Activated CD4-positive, alpha-beta memory T cell treated with anti-CD3 and anti-CD28 coated beads for 36 hours (primary cell): Measurements from ENCODE around the gene ATP5IF1. TPM values are rescaled to one million over a fixed set of nuclear protein-coding genes. Genes with fewer than 3 reads are reported as not detected.

Experiments
- CTCF ChIA-PET: fragments of 350-600 bp; sonication (Branson Sonifier 250); formaldehyde crosslinking; loops from one replicate; lab custom pipeline; 2021; ENCODE audit warnings: antibody characterized with exemption, inconsistent platforms; lab: Charles Lee
- POLR2A ChIA-PET: fragments of 350-600 bp; sonication (Branson Sonifier 250); formaldehyde crosslinking; loops from one replicate; lab custom pipeline; 2021; ENCODE audit warnings: antibody characterized with exemption; lab: Charles Lee
- DNase-seq: peaks from one replicate; pipeline ENCODE4 v3.0.0-alpha.2; 2020
- H3K27ac Mint-ChIP-seq: one replicate; pipeline ENCODE4 v1.8.0; 2021; ENCODE audit warnings: mixed read lengths
- H3K27me3 Mint-ChIP-seq: one replicate; pipeline ENCODE4 v1.8.0; 2021; ENCODE audit warnings: mixed read lengths
- H3K36me3 Mint-ChIP-seq: one replicate; pipeline ENCODE4 v1.8.0; 2021; ENCODE audit warnings: mixed read lengths
- H3K4me1 Mint-ChIP-seq: one replicate; pipeline ENCODE4 v1.8.0; 2021; ENCODE audit warnings: low read depth, mixed read lengths
- H3K4me3 Mint-ChIP-seq: one replicate; pipeline ENCODE4 v1.8.0; 2021; ENCODE audit warnings: mild to moderate bottlenecking, mixed read lengths
- H3K9me3 Mint-ChIP-seq: one replicate; pipeline ENCODE4 v1.8.0; 2021; ENCODE audit warnings: mixed read lengths
- intact Hi-C: fragments of 100-400 bp; cut with micrococcal nuclease; formaldehyde crosslinking; loops from one replicate; pipeline ENCODE4 v1.15.1; 2023
- total RNA-seq, 2 experiments: library from RNA; stranded (reverse); gene quantifications; one replicate each; pipeline ENCODE4 v1.2.3, GENCODE V29; 2021

ATP5IF1 gene
- total RNA-seq, 2 experiments from 2014 or later, result 174 to 181 TPM

- no peak for DNase-seq
- no peaks in the 10 kb centered on the region for H3K9me3 Mint-ChIP-seq
- no peak overlapping the region for H3K4me3 Mint-ChIP-seq
- intact Hi-C loops, result no loop called here
- no peak overlapping the region for H3K27ac Mint-ChIP-seq
- H3K27me3 Mint-ChIP-seq, result no peaks in the 10 kb centered on the region
- ChIA-PET CTCF (interaction anchor here (4.6 kb wide), 1 partner anchor 18 kb away, joined by 20 read pairs; no protein-coding TSS in a partner anchor), POLR2A (no interaction called here)
- peaks cover 6% of the 10 kb centered on the region for H3K4me1 Mint-ChIP-seq
- H3K36me3 Mint-ChIP-seq, result peaks cover 2% of the 10 kb centered on the region
These were observed 31.7 kb downstream of the ATP5IF1 start for GRCh38 chr1:28267633-28268032.

GRCh38 chr1:28269529-28269928 is 33.6 kb downstream of the ATP5IF1 start:
- Mint-ChIP-seq H3K4me3 (no peak overlapping the region), H3K4me1 (peaks cover 2% of the 10 kb centered on the region), H3K9me3 (no peaks in the 10 kb centered on the region), H3K27me3 (no peaks in the 10 kb centered on the region), H3K27ac (no peak overlapping the region), H3K36me3 (peaks cover 8% of the 10 kb centered on the region)
- CTCF ChIA-PET, result interaction anchor here (0.8 kb wide), 1 partner anchor 94 kb away, joined by 3 read pairs; no protein-coding TSS in a partner anchor
- intact Hi-C loops, result no loop called here
- DNase-seq, result no peak
- POLR2A ChIA-PET, result interaction anchor here (0.7 to 1.5 kb wide), 2 partner anchors 10 kb away, joined by 3 to 6 read pairs; partner anchors contain the start of gene SESN2

DNA sequence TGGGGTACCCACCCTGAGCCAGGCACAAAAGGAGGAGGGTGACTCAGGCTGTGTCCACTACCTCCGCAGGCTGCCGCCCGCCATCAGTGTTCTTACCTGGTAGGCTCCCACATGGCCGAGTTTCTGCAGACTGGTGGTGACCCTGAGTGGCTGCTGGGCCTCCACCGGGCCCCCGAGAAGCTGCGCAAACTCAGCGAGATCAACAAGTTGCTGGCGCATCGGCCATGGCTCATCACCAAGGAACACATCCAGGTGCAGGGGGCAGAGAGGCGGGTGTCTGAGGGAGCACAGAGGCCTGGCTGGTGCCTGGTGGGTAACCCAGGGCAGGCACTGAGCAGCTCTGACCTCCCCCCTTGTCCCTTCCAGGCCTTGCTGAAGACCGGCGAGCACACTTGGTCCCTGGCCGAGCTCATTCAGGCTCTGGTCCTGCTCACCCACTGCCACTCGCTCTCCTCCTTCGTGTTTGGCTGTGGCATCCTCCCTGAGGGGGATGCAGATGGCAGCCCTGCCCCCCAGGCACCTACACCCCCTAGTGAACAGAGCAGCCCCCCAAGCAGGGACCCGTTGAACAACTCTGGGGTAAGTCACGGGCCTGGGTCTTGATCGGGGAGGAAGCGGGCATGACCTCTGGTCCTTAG is 36.4 kb downstream of the ATP5IF1 start:
- Mint-ChIP-seq H3K4me1 (no peaks in the 10 kb centered on the region), H3K36me3 (peaks cover 15% of the 10 kb centered on the region), H3K27ac (no peak overlapping the region), H3K27me3 (no peaks in the 10 kb centered on the region), H3K4me3 (no peak overlapping the region), H3K9me3 (no peaks in the 10 kb centered on the region)
- intact Hi-C loops, result no loop called here
- DNase-seq, result no peak
- POLR2A ChIA-PET, result interaction anchor here (0.9 kb wide), 1 partner anchor 12 kb away, joined by 4 read pairs; no protein-coding TSS in a partner anchor
- CTCF ChIA-PET, result interaction anchor here (1.3 kb wide), 1 partner anchor 8 kb away, joined by 3 read pairs; no protein-coding TSS in a partner anchor

DNA sequence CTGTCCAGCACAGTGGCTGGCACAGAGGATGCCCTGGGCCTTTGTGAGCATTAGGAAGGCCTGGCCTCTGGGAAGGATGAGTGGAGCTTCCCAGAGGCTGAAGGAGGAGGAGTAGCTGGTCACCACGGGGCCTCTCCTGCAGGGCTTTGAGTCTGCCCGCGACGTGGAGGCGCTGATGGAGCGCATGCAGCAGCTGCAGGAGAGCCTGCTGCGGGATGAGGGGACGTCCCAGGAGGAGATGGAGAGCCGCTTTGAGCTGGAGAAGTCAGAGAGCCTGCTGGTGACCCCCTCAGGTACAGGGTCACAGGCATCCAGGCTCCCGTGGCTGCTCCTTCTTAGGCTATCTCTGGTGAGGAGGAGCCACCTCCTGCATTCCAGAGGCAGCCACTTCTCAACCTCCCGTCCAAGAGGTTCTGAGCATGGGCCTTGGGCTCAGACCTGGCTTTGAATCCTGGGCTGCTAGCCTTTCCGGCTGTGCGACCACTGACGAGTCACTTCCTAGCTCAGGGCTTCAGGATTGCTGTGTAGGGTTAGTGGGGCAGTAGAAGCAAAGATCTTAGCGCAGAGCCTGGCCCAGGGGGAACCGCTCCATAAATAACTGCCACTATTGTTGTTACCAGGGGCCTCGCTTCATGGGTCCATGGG is 37.4 kb downstream of the ATP5IF1 start:
- no peaks in the 10 kb centered on the region for H3K4me1 Mint-ChIP-seq
- no peaks in the 10 kb centered on the region for H3K27me3 Mint-ChIP-seq
- POLR2A ChIA-PET, result interaction anchor here (0.9 kb wide), 1 partner anchor 13 kb away, joined by 4 read pairs; no protein-coding TSS in a partner anchor

DNA sequence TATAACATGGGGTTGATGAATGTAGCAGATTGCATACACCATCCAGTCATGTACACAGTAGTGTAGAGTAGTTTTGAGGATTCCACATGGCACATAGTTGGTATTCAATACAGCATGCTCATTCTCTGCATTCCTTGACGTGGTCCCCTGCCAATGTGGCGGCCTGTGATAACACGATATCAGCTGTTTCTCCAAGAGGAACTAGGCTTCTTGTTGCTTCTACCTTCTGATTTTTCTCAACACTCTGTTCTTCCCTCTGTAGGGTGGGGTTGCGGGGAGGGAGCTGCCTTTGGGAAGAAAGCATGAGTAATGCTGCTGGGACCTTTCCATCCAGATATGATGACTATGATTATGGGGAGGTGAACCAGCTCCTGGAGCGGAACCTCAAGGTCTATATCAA is 42.8 kb downstream of the ATP5IF1 start:
- intact Hi-C loops, result no loop called here
- Mint-ChIP-seq H3K27me3 (no peaks in the 10 kb centered on the region), H3K36me3 (peaks cover 42% of the 10 kb centered on the region), H3K27ac (no peak overlapping the region), H3K4me1 (no peaks in the 10 kb centered on the region), H3K9me3 (no peaks in the 10 kb centered on the region), H3K4me3 (no peak overlapping the region)
- DNase-seq, result no peak
- ChIA-PET POLR2A (interaction anchor here (1.7 kb wide), 1 partner anchor 30 kb away, joined by 6 read pairs; no protein-coding TSS in a partner anchor), CTCF (no interaction called here)

More for the DNA sequence above, 37.4 kb downstream of the ATP5IF1 start:
- peaks cover 23% of the 10 kb centered on the region for H3K36me3 Mint-ChIP-seq
- intact Hi-C loops, result no loop called here
- H3K9me3 Mint-ChIP-seq, result no peaks in the 10 kb centered on the region
- H3K27ac Mint-ChIP-seq, result no peak overlapping the region
- no peak for DNase-seq
- CTCF ChIA-PET, result interaction anchor here (1.2 to 1.3 kb wide), 2 partner anchors 9 to 25 kb away, joined by 3 to 4 read pairs; no protein-coding TSS in a partner anchor
- H3K4me3 Mint-ChIP-seq, result no peak overlapping the region

DNA sequence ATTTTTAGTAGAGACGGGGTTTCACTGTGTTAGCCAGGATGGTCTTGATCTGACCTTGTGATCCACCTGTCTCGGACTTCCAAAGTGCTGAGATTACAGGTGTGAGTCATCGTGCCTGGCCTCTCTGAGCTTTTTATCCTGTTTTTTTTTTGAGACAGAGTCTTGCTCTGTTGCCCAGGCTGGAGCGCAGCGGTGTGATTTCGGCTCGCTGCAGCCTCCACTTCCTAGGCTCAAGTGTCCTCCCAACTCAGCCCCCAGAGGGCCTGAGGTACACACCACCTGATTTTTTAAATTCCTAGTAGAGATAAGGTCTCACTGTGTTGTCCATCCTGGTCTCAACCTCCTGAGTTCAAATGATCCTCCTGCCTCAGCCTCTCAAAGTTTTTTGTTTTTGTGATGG is 43.8 kb downstream of the ATP5IF1 start:
- H3K9me3 Mint-ChIP-seq, result no peaks in the 10 kb centered on the region
- ChIA-PET CTCF (no interaction called here), POLR2A (interaction anchor here (0.5 kb wide), 1 partner anchor 10 kb away, joined by 3 read pairs; no protein-coding TSS in a partner anchor)
- H3K27me3 Mint-ChIP-seq, result no peaks in the 10 kb centered on the region
- no peak overlapping the region for H3K27ac Mint-ChIP-seq
- intact Hi-C loops, result no loop called here
- no peak for DNase-seq
- H3K4me1 Mint-ChIP-seq, result no peaks in the 10 kb centered on the region
- no peak overlapping the region for H3K4me3 Mint-ChIP-seq
- H3K36me3 Mint-ChIP-seq, result peaks cover 42% of the 10 kb centered on the region

- no peak overlapping the region for H3K27ac Mint-ChIP-seq
- ChIA-PET POLR2A (no interaction called here), CTCF (no interaction called here)
- peaks cover 38% of the 10 kb centered on the region for H3K36me3 Mint-ChIP-seq
- H3K4me1 Mint-ChIP-seq, result no peaks in the 10 kb centered on the region
- DNase-seq, result no peak
- H3K27me3 Mint-ChIP-seq, result no peaks in the 10 kb centered on the region
- H3K9me3 Mint-ChIP-seq, result no peaks in the 10 kb centered on the region
- no peak overlapping the region for H3K4me3 Mint-ChIP-seq
- intact Hi-C loops, result no loop called here
These were observed 44.6 kb downstream of the ATP5IF1 start for GRCh38 chr1:28280501-28280900.

DNA sequence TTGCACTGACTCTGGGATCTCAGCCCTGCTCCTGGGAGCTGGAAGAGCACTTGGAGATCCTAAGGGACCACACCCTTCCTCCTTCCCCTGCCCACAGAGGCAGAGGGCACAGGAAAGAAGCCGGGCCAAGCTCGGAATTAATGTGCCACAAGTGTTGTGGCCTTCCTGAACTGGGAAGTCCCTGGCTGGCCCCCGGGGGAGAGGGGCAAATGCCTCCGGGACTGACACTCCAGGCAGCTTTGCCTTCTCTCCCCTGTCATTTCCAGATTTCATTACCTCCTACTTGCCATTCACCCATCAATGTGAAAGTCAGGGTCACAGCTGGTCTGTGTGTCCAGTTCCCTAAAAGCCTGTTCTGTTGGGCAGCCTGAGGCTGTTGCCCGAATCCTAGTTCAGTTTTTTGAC is 45.1 kb downstream of the ATP5IF1 start:
- no peaks in the 10 kb centered on the region for H3K4me1 Mint-ChIP-seq
- H3K27ac Mint-ChIP-seq, result no peak overlapping the region
- H3K27me3 Mint-ChIP-seq, result no peaks in the 10 kb centered on the region
- peaks cover 38% of the 10 kb centered on the region for H3K36me3 Mint-ChIP-seq
- H3K9me3 Mint-ChIP-seq, result no peaks in the 10 kb centered on the region
- no peak for DNase-seq
- no peak overlapping the region for H3K4me3 Mint-ChIP-seq
- CTCF ChIA-PET, result interaction anchor here (0.6 kb wide), 1 partner anchor 749 kb away, joined by 3 read pairs; no protein-coding TSS in a partner anchor
- intact Hi-C loops, result no loop called here
- POLR2A ChIA-PET, result no interaction called here

DNA sequence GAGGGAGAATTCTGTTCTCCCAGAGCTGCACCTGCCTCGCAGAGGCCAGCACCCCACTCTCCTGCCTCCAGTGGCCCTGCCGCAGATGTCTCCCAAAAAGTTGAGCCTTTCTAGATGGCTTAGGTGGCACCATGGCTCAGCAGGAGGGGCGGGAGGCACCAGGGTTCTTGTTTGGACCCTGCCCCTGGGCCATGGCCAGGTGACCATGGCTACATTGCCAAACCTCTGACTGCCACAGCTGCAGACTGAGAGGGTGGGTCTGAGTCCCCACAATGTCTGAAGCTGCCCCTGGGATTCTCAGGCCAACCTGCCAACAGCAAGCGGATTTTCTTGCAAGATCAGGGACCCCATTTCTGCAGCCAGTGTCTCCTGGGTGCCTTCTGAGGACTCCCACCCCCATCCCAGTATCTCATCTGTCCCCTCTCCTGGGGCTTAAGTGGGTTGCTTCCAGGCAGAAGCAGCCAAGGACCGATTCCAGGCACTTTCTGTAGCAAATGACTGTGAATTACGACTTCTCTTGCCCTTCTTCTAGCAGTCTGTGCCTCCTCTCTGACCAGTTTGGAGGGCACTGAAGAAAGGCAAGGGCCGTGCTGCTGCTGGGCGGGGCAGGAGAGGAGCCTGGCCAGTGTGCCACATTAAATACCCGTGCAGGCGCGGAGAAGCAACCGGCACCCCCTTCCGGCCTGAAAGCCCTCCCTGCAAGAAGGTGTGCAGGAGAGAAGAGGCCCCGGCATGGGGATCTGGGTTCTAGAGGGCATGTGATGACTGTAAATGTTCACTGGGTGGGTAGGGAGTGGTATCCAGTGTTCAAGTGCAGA is 45.9 kb downstream of the ATP5IF1 start:
- intact Hi-C loops, result no loop called here

GRCh38 chr1:28282426-28283407 is 46.8 kb downstream of the ATP5IF1 start:
- H3K36me3 Mint-ChIP-seq, result peaks cover 32% of the 10 kb centered on the region
- no peak overlapping the region for H3K27ac Mint-ChIP-seq
- CTCF ChIA-PET, result no interaction called here
- intact Hi-C loops, result no loop called here
- H3K9me3 Mint-ChIP-seq, result no peaks in the 10 kb centered on the region
- H3K4me1 Mint-ChIP-seq, result no peaks in the 10 kb centered on the region
- POLR2A ChIA-PET, result no interaction called here
- no peaks in the 10 kb centered on the region for H3K27me3 Mint-ChIP-seq
- DNase-seq, result no peak
- no peak overlapping the region for H3K4me3 Mint-ChIP-seq

More for the DNA sequence above, 45.9 kb downstream of the ATP5IF1 start:
- POLR2A ChIA-PET, result no interaction called here
- Mint-ChIP-seq H3K27me3 (no peaks in the 10 kb centered on the region), H3K27ac (no peak overlapping the region), H3K36me3 (peaks cover 38% of the 10 kb centered on the region), H3K4me1 (no peaks in the 10 kb centered on the region), H3K4me3 (no peak overlapping the region), H3K9me3 (no peaks in the 10 kb centered on the region)
- CTCF ChIA-PET, result interaction anchor here (0.6 kb wide), 1 partner anchor 748 kb away, joined by 3 read pairs; no protein-coding TSS in a partner anchor
- DNase-seq, result no peak

- H3K4me3 Mint-ChIP-seq, result no peak overlapping the region
- POLR2A ChIA-PET, result interaction anchor here (0.5 kb wide), 1 partner anchor 365 kb away, joined by 3 read pairs; no protein-coding TSS in a partner anchor
These were observed 50.2 kb downstream of the ATP5IF1 start for GRCh38 chr1:28286111-28286510.

More at GRCh38 chr1:28286111-28286510, 50.2 kb downstream of the ATP5IF1 start:
- intact Hi-C loops, result no loop called here
- no peak for DNase-seq
- no peaks in the 10 kb centered on the region for H3K9me3 Mint-ChIP-seq
- CTCF ChIA-PET, result interaction anchor here (1.0 kb wide), 1 partner anchor 37 kb away, joined by 4 read pairs; no protein-coding TSS in a partner anchor
- H3K27me3 Mint-ChIP-seq, result no peaks in the 10 kb centered on the region
- no peaks in the 10 kb centered on the region for H3K4me1 Mint-ChIP-seq
- peaks cover 13% of the 10 kb centered on the region for H3K36me3 Mint-ChIP-seq
- no peak overlapping the region for H3K27ac Mint-ChIP-seq
